Thoracic aorta endothelial cell (primary cell): ENCODE measurements around the gene POSTN. TPM values are rescaled to one million over a fixed set of nuclear protein-coding genes. Genes with fewer than 3 reads are reported as not detected.

Source experiments
- total RNA-seq: library from RNA; depleted of rRNA; stranded (reverse); fragments of >200 nt; gene quantifications from 2 replicates; pipeline ENCODE4 v1.2.3, GENCODE V29; 2012

The POSTN gene, protein sequence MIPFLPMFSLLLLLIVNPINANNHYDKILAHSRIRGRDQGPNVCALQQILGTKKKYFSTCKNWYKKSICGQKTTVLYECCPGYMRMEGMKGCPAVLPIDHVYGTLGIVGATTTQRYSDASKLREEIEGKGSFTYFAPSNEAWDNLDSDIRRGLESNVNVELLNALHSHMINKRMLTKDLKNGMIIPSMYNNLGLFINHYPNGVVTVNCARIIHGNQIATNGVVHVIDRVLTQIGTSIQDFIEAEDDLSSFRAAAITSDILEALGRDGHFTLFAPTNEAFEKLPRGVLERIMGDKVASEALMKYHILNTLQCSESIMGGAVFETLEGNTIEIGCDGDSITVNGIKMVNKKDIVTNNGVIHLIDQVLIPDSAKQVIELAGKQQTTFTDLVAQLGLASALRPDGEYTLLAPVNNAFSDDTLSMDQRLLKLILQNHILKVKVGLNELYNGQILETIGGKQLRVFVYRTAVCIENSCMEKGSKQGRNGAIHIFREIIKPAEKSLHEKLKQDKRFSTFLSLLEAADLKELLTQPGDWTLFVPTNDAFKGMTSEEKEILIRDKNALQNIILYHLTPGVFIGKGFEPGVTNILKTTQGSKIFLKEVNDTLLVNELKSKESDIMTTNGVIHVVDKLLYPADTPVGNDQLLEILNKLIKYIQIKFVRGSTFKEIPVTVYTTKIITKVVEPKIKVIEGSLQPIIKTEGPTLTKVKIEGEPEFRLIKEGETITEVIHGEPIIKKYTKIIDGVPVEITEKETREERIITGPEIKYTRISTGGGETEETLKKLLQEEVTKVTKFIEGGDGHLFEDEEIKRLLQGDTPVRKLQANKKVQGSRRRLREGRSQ
- 18.7 and 291 TPM in 2 replicates for total RNA-seq

DNA sequence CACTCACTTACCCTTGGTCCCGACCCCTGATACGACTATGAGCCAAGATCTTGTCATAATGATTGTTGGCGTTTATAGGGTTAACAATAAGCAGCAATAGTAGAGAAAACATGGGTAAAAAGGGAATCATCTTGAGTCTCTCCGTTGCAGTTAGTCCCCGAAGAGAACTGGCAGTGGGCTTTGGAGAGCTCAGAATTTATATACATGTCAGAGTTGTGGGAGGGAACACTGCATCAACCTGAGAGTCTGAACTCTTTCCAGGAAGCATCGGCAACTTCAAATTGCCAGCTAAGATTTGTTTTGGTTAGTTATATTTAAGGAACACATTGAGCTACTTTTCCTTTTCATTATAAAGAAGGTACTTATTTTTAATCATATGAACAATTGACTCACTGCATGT is at the start of gene POSTN:
POSTN (minus strand) TSS at position 172 of the 400 bp plus-strand sequence; CDS start at position 130, 42 bp downstream.

